GM19467 (cell line): ENCODE data around the gene LRRC3B.

Source experiments
- ATAC-seq: cut with Tn5 transposase; IDR thresholded peaks from one replicate; pipeline ENCODE4 v1.9.1; 2021; ENCODE audit warnings: mild to moderate bottlenecking, moderate library complexity; ENCODE audit not compliant: unreplicated experiment

The LRRC3B gene

DNA sequence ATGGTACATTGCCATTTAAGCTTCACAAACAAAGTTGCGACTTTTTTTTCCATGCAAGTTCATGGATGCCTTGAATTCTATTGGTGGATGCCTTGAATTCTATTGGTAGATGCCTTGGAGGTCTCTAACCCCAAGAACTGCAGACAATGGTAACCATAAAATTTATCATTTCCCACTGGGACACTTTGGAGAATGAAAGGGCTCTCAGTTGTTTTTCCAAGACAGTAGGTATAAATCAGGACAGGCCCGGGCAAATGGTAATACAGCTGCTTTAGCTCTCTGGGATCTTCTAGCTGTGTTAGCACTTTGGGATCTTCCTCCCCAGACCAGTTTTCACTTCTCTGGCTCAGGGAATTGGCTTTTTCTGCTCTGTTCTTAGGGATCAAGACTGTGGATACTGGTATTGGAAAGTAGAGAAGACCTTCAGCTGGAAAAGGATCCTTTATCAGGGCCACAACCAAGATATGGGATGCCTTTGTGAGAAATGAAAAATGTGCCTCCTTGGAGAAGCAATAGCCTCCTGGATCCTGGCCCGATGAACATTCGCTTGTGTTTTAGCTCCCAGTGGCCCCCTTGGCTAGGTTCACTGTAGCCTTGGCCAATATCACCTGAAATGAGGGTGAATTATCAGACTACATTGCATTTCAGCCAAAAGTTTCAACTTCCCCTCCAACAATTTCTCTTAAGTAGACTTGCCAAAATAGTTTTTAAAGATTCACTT lies 8.3 kb downstream of the LRRC3B start:
- no peak for ATAC-seq

DNA sequence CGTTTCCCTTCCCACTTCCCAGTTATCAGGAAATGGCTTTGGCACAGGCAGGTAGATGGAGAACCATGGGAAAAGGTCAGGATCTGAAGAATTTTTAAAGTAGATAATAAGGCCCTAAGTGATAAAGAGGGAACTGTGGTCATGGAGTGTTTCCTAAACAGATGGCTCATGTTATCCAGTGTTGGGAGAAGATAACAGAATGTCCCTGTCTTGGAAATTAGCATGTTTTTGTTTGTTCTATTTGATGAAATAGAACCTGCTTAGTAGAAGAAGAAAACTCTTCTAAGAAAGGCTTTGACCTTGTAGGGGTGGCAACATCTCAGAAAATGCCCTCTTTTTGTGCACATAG lies 8.8 kb downstream of the LRRC3B start:
- no peak for ATAC-seq

DNA sequence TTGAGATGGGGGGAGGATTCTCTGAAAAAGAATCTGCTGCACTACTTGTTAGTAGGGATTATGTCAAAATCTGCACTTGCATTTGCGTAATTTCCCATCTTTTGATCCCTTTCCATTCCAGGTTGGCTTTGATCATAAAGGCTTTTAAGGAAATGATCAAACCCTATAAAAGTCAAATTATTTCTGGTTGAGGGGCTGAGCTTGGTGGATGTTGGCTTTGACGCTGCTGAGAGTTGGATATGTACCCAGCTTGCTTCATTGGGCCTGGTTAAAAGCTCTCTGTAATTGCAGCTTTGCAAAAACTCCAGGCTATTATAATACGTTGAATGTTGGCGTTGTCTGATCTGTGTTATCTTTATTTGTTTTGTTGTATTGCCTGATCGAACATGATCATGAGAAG lies 12.0 kb downstream of the LRRC3B start:
- ATAC-seq, result no peak

GRCh38 chr3:26636096-26636727 lies 13.6 kb downstream of the LRRC3B start:
- ATAC-seq, result no peak

GRCh38 chr3:26637698-26638097 lies 15.1 kb downstream of the LRRC3B start:
- ATAC-seq, result no peak

DNA sequence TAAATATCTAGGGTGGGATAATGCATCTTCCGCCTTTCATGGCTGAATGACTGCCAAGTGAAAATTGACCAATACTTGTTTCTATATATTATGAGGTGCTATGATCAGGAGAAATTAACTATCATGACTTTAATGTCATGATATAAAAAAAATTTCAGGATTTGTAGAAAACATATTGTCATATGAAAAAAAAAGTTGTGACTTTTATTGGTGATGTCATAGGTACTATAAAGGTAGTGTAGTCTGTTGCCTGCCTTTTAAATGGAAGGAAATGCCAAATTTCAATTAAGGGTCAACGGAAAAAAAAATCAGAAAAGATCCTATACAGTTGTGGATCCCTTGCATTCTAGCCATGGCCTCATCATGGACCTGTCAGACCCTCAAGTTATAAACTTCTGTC lies 15.5 kb downstream of the LRRC3B start:
- ATAC-seq, result no peak

- no peak for ATAC-seq
These were observed 16.8 kb downstream of the LRRC3B start for GRCh38 chr3:26639339-26639738.

GRCh38 chr3:26647078-26647477 lies 24.5 kb downstream of the LRRC3B start:
- ATAC-seq, result no peak

- ATAC-seq, result no peak
These were observed 25.9 kb downstream of the LRRC3B start for GRCh38 chr3:26648461-26648860.

DNA sequence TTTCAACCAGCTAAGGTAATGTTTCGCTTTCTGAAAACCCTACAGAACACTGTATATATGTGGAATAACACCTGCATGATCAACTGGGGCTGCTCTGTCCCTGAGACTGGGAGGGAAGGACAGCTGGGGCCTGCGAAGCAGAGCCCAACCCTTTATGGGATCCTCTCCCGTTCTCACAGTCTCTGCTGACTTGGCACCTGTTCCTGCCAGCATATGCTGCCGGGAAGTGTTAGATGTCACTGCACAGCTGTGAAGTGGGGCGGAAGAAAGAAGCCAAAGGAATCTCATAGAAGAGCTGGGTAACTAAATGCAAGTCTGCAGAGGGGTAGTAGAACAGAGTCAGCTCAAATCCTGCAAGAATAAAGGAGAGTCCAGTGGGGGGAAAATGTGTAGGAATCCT lies 29.6 kb downstream of the LRRC3B start:
- no peak for ATAC-seq

GRCh38 chr3:26653811-26654425 lies 31.3 kb downstream of the LRRC3B start:
- no peak for ATAC-seq

GRCh38 chr3:26655231-26655630 lies 32.7 kb downstream of the LRRC3B start:
- ATAC-seq, result no peak

GRCh38 chr3:26657348-26657976 lies 34.9 kb downstream of the LRRC3B start:
- ATAC-seq, result no peak

DNA sequence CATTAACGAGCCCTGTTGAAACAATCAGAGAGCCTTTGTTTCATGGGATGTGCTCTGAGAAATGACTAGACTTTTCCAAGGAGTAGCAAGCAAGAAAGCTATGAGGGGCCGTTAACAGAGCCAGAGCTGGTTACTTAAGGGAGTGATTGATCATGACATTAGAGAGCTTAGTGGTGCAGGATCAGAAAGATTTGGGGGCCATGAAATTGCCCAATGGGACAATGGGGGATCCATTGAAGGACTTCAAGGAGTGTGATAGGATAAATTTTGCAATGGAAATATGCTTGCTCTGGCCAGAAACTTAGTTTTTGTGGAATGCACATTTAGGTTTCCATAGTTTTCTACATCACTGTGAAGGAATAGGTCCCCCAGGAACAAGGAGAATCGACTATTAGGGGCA lies 45.6 kb downstream of the LRRC3B start:
- ATAC-seq, result no peak

- ATAC-seq, result no peak
These were observed 46.1 kb downstream of the LRRC3B start for GRCh38 chr3:26668696-26669095.

DNA sequence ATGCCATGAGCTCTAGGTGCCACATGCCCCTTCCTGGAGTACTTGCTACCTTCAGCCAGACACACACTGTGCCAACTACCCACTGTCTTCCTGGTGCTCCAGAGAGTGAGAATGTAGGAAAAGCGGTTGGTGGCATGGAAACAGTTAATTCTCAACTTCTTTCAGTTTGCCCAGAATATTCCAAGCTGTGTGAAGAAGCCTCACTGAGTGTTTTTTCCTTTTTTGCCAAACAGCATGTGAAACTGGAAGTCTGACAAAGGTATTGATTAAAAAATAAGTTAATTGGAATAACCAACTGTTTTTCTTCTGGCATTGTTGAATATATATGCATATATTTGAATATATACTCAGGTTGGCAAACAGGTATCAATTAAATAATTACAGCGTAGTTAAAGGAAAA lies 52.8 kb downstream of the LRRC3B start:
- no peak for ATAC-seq

- no peak for ATAC-seq
These were observed 59.1 kb downstream of the LRRC3B start for GRCh38 chr3:26681632-26682031.

- no peak for ATAC-seq
These were observed 59.8 kb downstream of the LRRC3B start for GRCh38 chr3:26682406-26682805.

DNA sequence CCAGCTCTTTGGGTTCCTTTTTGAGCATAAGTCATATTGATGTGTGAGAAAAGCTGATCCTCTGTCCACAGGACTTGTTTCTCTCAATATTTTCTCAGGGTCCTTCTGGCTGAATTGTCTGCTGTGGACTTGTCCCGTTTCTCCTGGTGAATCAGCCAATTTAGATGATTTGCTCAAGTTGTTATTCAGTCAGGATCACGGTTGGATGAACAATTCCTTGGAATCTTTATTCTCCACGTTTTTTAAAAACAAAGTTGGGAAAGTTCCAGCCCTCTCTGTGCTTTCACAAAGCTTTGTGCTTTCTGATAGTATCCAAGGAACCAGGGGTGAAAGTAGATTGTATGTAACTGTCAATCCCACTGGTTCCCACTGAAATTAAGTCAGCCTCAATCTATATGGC lies 61.3 kb downstream of the LRRC3B start:
- ATAC-seq, result no peak

DNA sequence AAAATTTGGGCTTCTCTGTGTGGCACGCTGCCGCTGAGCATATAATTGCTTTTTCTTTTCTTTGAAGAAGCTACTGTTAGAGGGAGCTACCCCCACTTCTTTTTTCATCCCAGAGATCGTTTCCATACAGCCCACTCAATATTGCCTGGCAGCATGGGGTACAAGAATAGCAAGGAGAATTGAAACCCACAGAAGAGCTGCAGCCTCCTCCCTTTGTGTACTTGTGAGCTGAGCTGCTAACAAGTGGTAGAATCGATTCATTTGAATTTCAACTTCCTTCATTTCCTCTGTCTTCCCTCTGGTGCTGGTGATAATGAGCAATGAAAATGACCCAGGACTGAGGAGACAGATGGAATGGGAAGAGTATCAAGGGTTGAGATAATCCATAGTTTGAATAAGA lies 64.9 kb downstream of the LRRC3B start:
- no peak for ATAC-seq

DNA sequence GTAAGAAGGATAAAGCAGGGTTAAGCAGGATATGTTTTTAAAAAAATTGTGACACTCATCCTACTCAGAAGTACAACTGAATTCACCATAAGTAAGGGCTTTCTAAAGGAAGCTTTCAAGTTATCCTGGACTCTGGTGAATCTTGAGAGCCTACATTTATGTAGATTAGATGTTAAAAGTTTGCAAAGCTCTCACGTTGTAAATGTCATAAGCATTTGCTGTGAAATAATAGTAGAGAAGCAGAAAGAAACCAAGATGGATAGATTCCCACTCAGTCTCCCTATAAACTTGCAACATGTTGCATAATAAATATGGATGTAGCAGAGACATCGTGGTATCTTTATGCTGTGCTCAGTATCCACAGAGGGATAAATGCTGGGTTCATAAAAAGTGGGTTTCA lies 77.0 kb downstream of the LRRC3B start:
- no peak for ATAC-seq

- ATAC-seq, result no peak
These were observed 80.9 kb downstream of the LRRC3B start for GRCh38 chr3:26703519-26703918.
